ENCODE data around the gene KDM4C.

DNA sequence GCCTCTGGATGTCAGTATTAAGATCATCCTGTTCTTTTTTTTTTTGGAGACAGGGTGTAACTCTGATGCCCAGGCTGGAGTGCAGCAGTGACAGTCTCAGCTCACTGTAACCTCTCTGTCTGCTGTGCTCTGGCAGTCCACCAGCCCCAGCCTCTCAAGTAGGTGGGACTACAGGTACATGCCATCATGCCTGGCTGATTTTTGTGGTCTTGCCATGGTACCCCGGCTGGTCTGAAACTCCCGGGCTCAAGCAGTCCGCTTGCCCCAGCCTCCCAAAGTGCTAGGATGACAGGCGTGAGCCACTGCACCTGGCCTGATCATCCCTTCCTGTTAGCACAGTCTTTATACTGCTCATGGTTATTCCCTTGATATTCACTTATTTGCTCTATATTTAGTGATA, 3.5 kb downstream of the KDM4C start:
- no peak for TF ChIP-seq TAF1 (IDR thresholded peaks at IDR 0.05; ENCODE audit: borderline replicate concordance, low read depth, low read length)
- no peak for TF ChIP-seq POLR2AphosphoS5 (IDR thresholded peaks at IDR 0.05; ENCODE audit: low read depth, low read length)
- no peak for TF ChIP-seq POLR2A (IDR thresholded peaks at IDR 0.05; ENCODE audit: low read depth, low read length)
